Measurements from ENCODE around the gene PLCD3. TPM values are rescaled to one million over a fixed set of nuclear protein-coding genes. Genes with fewer than 3 reads are reported as not detected.
A peak's percentile ranks its signal among the peaks of the same experiment; 100 is the strongest.

Gene PLCD3
- total and polyA plus RNA-seq, 2 of the 13 experiments (the other 11 are each of a cell fraction or from before 2014, with no cell fraction given): 11.3 to 39.1 TPM

- peak; percentile 79 for TF ChIP-seq NAIF1 (CRISPR knock-in tag; IDR thresholded peaks at IDR 0.05; ENCODE audit: borderline replicate concordance)
- peak; percentile 36; the same call in 1 of the 2 replicates for TF ChIP-seq PPARG (CRISPR knock-in tag; conservative IDR thresholded peaks at IDR 0.05)
- peak; percentile 80; the same call in 1 of the 2 replicates for TF ChIP-seq ZNF230 (CRISPR knock-in tag; IDR thresholded peaks at IDR 0.05)
- TF ChIP-seq ATF4 (CRISPR knock-in tag; IDR thresholded peaks at IDR 0.05): 0 out of 4 replicates have a peak, but pooled peaks of 1 of the 2 experiments have one; percentile 29
- peak; percentile 98 for TF ChIP-seq ZNF335 (CRISPR knock-in tag; IDR thresholded peaks at IDR 0.05)
- TF ChIP-seq ZBTB4 (CRISPR knock-in tag; IDR thresholded peaks at IDR 0.05; ENCODE audit: borderline replicate concordance): no peak; the same call in 1 of the 2 replicates
- no peak; the same call in 1 of the 2 replicates for TF ChIP-seq FOXP4 (CRISPR knock-in tag; IDR thresholded peaks at IDR 0.05)
- peak; percentile 31; the same call in 1 of the 2 replicates for TF ChIP-seq LBX2 (CRISPR knock-in tag; IDR thresholded peaks at IDR 0.05; ENCODE audit: borderline replicate concordance)
- peak; percentile 81 for TF ChIP-seq TBX2 (CRISPR knock-in tag; IDR thresholded peaks at IDR 0.05; ENCODE audit: borderline replicate concordance)
- peak; percentile 32; the same call in 1 of the 2 replicates for TF ChIP-seq ZNF790 (CRISPR knock-in tag; IDR thresholded peaks at IDR 0.05; ENCODE audit: borderline replicate concordance)
- TF ChIP-seq ZNF292 (CRISPR knock-in tag; IDR thresholded peaks at IDR 0.05; ENCODE audit: borderline replicate concordance, low read depth): no peak; the same call in 1 of the 2 replicates
- peak; percentile 93 for TF ChIP-seq GMEB1 (CRISPR knock-in tag; IDR thresholded peaks at IDR 0.05; ENCODE audit: borderline replicate concordance)
- no peak for TF ChIP-seq TOPORS (CRISPR knock-in tag; IDR thresholded peaks at IDR 0.05)
- TF ChIP-seq ZFP82 (CRISPR knock-in tag; IDR thresholded peaks at IDR 0.05; ENCODE audit: borderline replicate concordance): peak; percentile 93; the same call in 1 of the 2 replicates
- TF ChIP-seq NFRKB (IDR thresholded peaks at IDR 0.05): peak; percentile 92
- TF ChIP-seq ZFP36 (IDR thresholded peaks at IDR 0.05; ENCODE audit: borderline replicate concordance, low read depth, low read length, partially characterized antibody): no peak
- TF ChIP-seq NKX3-1 (CRISPR knock-in tag; IDR thresholded peaks at IDR 0.05): peak; percentile 71
- TF ChIP-seq ZNF776 (CRISPR knock-in tag; IDR thresholded peaks at IDR 0.05): 0 out of 2 replicates have a peak, but pooled peaks have one; percentile 37
- no peak for TF ChIP-seq SRF (IDR thresholded peaks at IDR 0.05; ENCODE audit: low read depth, low read length)
- TF ChIP-seq SP5 (CRISPR knock-in tag; IDR thresholded peaks at IDR 0.05; ENCODE audit: borderline replicate concordance, low read depth): peak; percentile 54; the same call in 1 of the 2 replicates
Observed at GRCh38 chr17:45060797-45061605, 71.3 kb downstream of the PLCD3 start, which contains the start of gene NMT1 (continued).
